Smooth muscle cell (in vitro differentiated cells): ENCODE results near the gene CYP3A5. TPM values are rescaled to one million over a fixed set of nuclear protein-coding genes. Genes with fewer than 3 reads are reported as not detected.

Source experiments
- DNase-seq: peaks from one replicate; lab custom pipeline; 2025; ENCODE audit not compliant: unreplicated experiment; lab: John Stamatoyannopoulos, UW
- H2AFZ ChIP-seq: fragments of 200-600 bp; sonication (generic); 2 replicates; pipeline ENCODE4 v1.6.0; 2016; ENCODE audit warnings: antibody characterized with exemption, low read depth, mild to moderate bottlenecking
- H3F3A ChIP-seq: fragments of 200-600 bp; sonication (generic); 2 replicates; pipeline ENCODE4 v1.6.0; 2017; ENCODE audit warnings: antibody characterized with exemption, low read depth
- H3K27ac ChIP-seq: fragments of 200-600 bp; sonication (generic); 2 replicates; pipeline ENCODE4 v1.5.1; 2016; ENCODE audit warnings: low read depth, mild to moderate bottlenecking
- H3K27me3 ChIP-seq: fragments of 200-600 bp; sonication (generic); 2 replicates; pipeline ENCODE4 v1.6.1; 2016; ENCODE audit warnings: low read depth, mild to moderate bottlenecking
- H3K36me3 ChIP-seq: fragments of 200-600 bp; sonication (generic); 2 replicates; pipeline ENCODE4 v1.5.1; 2016; ENCODE audit warnings: low read depth
- H3K4me1 ChIP-seq: fragments of 200-600 bp; sonication (generic); 2 replicates; pipeline ENCODE4 v1.5.1; 2016; ENCODE audit warnings: low read depth
- H3K4me2 ChIP-seq: fragments of 200-600 bp; sonication (generic); 2 replicates; pipeline ENCODE4 v1.6.0; 2016; ENCODE audit warnings: mild to moderate bottlenecking
- H3K4me3 ChIP-seq: fragments of 200-600 bp; sonication (generic); 2 replicates; pipeline ENCODE4 v1.5.1; 2016; ENCODE audit warnings: mild to moderate bottlenecking
- H3K79me2 ChIP-seq: fragments of 200-600 bp; sonication (generic); 2 replicates; pipeline ENCODE4 v1.6.0; 2016; ENCODE audit warnings: low read depth, mild to moderate bottlenecking
- H3K9ac ChIP-seq: fragments of 200-600 bp; sonication (generic); 2 replicates; pipeline ENCODE4 v1.6.0; 2016; ENCODE audit warnings: low read depth
- H3K9me3 ChIP-seq: fragments of 200-600 bp; sonication (generic); replicated peaks from 2 replicates; pipeline ENCODE4 v1.5.1; 2016; ENCODE audit warnings: low read depth
- H4K20me1 ChIP-seq: fragments of 200-600 bp; sonication (generic); 2 replicates; pipeline ENCODE4 v1.6.0; 2016; ENCODE audit warnings: low read depth
- CTCF ChIP-seq: fragments of 200-600 bp; sonication (generic); IDR thresholded peaks from 2 replicates; pipeline ENCODE4 v1.5.1; 2017; ENCODE audit warnings: borderline replicate concordance, mild to moderate bottlenecking, antibody characterized with exemption; ENCODE audit not compliant: insufficient read depth, poor library complexity, severe bottlenecking
- WGBS: methylation state at CpG from one replicate; pipeline ENCODE4 v1.1.7; 2016; ENCODE audit warnings: low lambda C conversion rate; 5-methylcytosine and 5-hydroxymethylcytosine counted together
- polyA plus RNA-seq: library from polyadenylated mRNA; unstranded; fragments of >200 nt; fragmentation: Nextera tagmentation; extraction: Ambion mirVana; gene quantifications from 2 replicates; pipeline ENCODE4 v1.2.1, GENCODE V29; 2016
- total RNA-seq: library from RNA; depleted of rRNA; stranded (reverse); fragments of >200 nt; gene quantifications from 2 replicates; pipeline ENCODE4 v1.2.3, GENCODE V29; 2014

CYP3A5 gene
- total and polyA plus RNA-seq, 2 experiments from 2014 or later = 0.19 TPM; not detected in 1

- no peak overlapping the region for H3K27ac ChIP-seq
- H3K36me3 ChIP-seq = no peaks in the 10 kb centered on the region
Measured at GRCh38 chr7:99719996-99720769, 40.4 kb upstream of the CYP3A5 start.

GRCh38 chr7:99713995-99714570 is 34.3 kb upstream of the CYP3A5 start:
- 81% methylated on average over 3 of the region's 3 CpGs for whole genome bisulfite sequencing
- H3K27ac ChIP-seq = no peak overlapping the region
- no peaks in the 10 kb centered on the region for H3K27me3 ChIP-seq
- no peaks in the 10 kb centered on the region for H3F3A ChIP-seq
- no peak for TF ChIP-seq CTCF
- H3K4me3 ChIP-seq = no peak overlapping the region
- H3K4me1 ChIP-seq = no peaks in the 10 kb centered on the region
- H4K20me1 ChIP-seq = no peaks in the 10 kb centered on the region
- no peaks in the 10 kb centered on the region for H3K79me2 ChIP-seq
- H3K9ac ChIP-seq = no peak overlapping the region
- no peak overlapping the region for H2AFZ ChIP-seq
- no peaks in the 10 kb centered on the region for H3K36me3 ChIP-seq
- H3K9me3 ChIP-seq = no peaks in the 10 kb centered on the region
- no peak overlapping the region for H3K4me2 ChIP-seq
- no peak for DNase-seq

More at GRCh38 chr7:99719996-99720769, 40.4 kb upstream of the CYP3A5 start:
- no peak overlapping the region for H2AFZ ChIP-seq
- no peak overlapping the region for H3K9ac ChIP-seq
- H3K4me1 ChIP-seq = no peaks in the 10 kb centered on the region
- no peak for TF ChIP-seq CTCF
- H3K4me2 ChIP-seq = no peak overlapping the region
- no peaks in the 10 kb centered on the region for H3F3A ChIP-seq
- DNase-seq = no peak
- H3K9me3 ChIP-seq = no peaks in the 10 kb centered on the region
- H3K79me2 ChIP-seq = no peaks in the 10 kb centered on the region
- H3K4me3 ChIP-seq = no peak overlapping the region
- H4K20me1 ChIP-seq = no peaks in the 10 kb centered on the region
- 90% methylated on average over 4 of the region's 4 CpGs for WGBS
- no peaks in the 10 kb centered on the region for H3K27me3 ChIP-seq

GRCh38 chr7:99709838-99710578 is 30.2 kb upstream of the CYP3A5 start:
- no peak for DNase-seq
- 74% methylated on average over 2 of the region's 2 CpGs for WGBS
- Histone ChIP-seq H3K36me3 (no peaks in the 10 kb centered on the region), H3K27me3 (no peaks in the 10 kb centered on the region), H3K4me1 (no peaks in the 10 kb centered on the region), H3K27ac (no peak overlapping the region), H3K9ac (no peak overlapping the region), H3K4me2 (no peak overlapping the region), H3K9me3 (peaks cover 4% of the 10 kb centered on the region), H3K79me2 (no peaks in the 10 kb centered on the region), H3F3A (no peaks in the 10 kb centered on the region), H2AFZ (no peak overlapping the region), H3K4me3 (no peak overlapping the region), H4K20me1 (no peaks in the 10 kb centered on the region)
- TF ChIP-seq CTCF = no peak
